ENCODE measurements around the gene RPTOR. TPM values are rescaled to one million over a fixed set of nuclear protein-coding genes. Genes with fewer than 3 reads are reported as not detected.
"Not testable (repeated sequence)": the region's sequence is repeated elsewhere in the genome, so short reads cannot be mapped to it uniquely, and the experiment has no call there.

Gene RPTOR, protein sequence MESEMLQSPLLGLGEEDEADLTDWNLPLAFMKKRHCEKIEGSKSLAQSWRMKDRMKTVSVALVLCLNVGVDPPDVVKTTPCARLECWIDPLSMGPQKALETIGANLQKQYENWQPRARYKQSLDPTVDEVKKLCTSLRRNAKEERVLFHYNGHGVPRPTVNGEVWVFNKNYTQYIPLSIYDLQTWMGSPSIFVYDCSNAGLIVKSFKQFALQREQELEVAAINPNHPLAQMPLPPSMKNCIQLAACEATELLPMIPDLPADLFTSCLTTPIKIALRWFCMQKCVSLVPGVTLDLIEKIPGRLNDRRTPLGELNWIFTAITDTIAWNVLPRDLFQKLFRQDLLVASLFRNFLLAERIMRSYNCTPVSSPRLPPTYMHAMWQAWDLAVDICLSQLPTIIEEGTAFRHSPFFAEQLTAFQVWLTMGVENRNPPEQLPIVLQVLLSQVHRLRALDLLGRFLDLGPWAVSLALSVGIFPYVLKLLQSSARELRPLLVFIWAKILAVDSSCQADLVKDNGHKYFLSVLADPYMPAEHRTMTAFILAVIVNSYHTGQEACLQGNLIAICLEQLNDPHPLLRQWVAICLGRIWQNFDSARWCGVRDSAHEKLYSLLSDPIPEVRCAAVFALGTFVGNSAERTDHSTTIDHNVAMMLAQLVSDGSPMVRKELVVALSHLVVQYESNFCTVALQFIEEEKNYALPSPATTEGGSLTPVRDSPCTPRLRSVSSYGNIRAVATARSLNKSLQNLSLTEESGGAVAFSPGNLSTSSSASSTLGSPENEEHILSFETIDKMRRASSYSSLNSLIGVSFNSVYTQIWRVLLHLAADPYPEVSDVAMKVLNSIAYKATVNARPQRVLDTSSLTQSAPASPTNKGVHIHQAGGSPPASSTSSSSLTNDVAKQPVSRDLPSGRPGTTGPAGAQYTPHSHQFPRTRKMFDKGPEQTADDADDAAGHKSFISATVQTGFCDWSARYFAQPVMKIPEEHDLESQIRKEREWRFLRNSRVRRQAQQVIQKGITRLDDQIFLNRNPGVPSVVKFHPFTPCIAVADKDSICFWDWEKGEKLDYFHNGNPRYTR (N-terminal part only)
- total RNA-seq: 19.0 TPM
- long read RNA-seq, partial matches to known transcripts: 24 of 34 reads
- long read RNA-seq, other reads (novel, unspliced or antisense): 9 of 34 reads

DNA sequence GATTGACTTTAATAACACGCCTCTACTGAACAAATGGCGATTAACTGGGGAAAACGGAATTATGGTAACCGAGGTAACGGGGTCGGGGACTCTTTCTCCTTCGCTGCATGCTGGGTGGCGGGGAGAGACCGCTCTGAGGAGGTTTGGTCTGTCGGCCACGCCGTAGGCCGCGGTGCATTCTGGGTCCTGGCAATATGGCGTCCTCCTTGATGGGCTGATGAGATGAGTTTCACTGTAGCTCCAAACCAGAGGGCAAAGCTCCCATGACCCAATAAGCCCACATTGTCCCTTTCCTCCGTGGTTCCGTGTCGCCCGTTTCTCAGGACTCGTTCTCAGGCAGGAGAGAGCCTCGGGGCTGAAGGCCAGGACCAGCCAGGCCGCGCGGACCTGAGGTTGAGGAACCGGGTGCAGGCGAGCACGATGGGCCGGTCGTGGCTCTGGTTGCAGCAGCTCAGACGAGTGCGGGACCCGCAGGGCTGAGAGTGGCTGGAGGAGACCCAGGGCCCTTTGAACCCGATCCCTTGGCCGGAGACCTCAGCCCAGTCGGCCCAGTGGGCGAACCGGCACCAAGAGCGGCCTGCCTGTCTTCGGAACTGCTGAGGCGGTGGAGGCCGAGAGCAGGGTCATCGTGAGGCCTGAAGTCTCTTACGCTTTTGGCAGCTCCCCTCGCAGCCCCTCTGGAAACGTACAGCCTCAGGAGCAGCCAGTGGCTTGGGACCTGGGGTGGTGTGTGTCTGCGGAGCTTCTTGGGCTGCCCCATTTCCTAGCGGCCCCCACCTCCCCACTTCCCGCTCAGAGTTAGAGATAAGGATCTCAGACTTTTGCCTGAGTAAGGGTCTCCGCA is at the start of gene RPTOR:
Gene RPTOR, plus strand, starts transcription at position 184 of the 844 bp plus-strand sequence. CDS start 792 bp downstream, outside the sequence.
- DNase-seq (peak; percentile 93), ATAC-seq (ENCODE audit: poor library complexity) (peak; percentile 100)
- intact Hi-C loops (cut with DNase I): no loop called here

DNA sequence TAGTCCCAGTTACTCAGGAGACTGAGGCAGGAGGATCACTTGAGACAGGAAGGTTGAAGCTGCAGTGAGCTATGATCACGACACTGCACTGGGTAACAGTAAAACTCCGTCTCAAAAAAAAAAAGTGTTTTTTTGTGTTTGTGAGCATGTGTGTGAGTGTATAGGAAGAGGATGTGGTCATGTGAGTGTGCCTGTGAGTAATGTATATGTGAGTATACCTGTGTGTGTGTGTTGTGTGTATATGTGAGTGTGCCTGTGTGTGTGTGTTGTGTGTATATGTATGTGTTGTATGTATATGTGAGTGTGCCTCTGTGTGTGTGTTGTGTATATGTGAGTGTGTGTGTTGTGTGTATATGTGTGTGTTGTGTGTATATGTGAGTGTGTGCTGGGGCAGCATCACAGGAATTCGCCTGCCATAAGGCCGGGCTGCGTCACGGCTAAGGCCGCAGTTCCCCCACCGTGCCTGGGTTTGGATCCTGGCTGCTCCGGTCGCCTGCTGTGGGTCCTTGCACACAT is 46.9 kb upstream of the RPTOR start:
- intact Hi-C loops (cut with DNase I): no loop called here
- ATAC-seq (ENCODE audit: poor library complexity): no peak
- no peak for DNase-seq

DNA sequence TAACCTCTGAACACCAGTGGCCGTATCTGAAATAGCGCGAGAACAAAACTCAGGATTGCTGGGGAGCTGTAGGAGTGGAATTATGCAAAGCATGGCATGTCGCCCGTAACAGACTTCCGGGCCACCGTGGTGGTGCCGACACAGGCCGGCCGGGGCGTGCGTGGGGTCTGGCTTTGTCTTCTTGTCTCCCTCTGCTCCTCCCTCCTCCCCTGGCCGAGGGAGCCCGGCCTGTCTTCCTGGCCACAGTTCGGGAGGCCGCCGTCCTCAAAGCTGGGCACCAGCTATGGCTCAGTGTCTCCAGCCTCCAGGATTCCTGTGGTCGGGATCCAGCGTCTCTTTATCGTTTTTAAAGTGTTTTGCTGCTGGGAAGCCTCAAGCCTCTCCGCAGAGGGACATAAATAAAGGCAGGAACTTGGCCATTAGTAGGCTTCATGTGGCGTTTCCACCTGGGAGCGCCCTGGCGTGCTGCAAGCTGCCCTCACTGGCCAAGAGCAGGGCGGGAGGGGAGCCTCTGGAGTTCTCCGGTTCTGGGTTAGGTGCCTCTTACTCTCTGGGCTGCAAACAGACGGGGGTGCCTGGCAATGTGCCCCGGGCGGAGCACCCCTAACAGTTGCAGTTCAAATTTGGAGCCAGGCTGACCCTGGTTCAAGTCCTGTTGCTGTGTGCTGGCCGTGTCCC is 46.3 kb upstream of the RPTOR start:
- intact Hi-C loops (cut with DNase I): no loop called here
- ATAC-seq (ENCODE audit: poor library complexity): peak; percentile 59
- peak; percentile 64 for DNase-seq

DNA sequence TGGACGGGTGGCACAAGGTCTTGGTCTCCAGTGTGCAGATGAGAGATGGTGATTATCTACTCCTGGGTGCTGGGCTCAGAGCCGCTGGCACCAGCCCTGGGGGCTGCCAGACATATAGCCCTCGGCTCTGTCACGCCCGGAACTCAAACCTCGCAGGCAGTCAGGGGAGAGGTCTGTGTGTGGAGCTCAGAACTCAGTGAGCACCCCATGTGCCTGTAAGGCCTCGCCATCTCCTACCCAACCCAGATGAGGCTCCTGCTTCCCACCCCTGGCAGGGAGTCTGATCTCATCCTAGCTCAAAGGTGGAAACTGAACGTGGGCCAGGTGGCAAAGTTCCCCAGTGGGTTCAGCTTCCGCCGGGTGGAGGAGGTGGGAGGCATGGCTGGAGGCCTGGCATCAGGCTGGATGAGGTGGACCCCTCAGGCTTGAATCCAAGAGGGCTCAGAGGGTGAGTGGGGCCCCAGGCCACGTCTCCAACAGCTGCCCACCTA is 45.7 kb upstream of the RPTOR start:
- intact Hi-C loops (cut with DNase I): no loop called here
- DNase-seq (peak; percentile 37), ATAC-seq (ENCODE audit: poor library complexity) (no peak)

DNA sequence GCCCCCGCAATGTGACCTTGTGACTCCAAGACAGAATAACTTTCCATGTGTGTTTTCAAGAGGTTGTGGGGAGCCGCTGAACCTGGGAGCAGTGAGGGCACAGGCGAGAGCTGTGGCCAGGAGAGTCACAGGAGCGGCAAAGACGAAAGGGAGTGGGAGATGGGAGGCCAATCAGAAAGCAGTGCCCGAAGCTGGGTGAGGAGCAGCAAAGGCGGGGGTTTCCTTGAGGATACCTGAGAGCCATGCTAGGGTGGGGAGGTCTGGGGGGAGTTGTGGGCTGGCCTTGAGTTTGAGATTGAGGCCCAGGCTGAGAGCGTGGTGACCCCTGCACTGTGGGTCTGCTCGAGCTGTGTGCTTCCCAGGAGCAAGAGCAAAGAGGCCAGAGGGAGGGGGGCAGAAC is 45.1 kb upstream of the RPTOR start:
- DNase-seq: peak; percentile 6

DNA sequence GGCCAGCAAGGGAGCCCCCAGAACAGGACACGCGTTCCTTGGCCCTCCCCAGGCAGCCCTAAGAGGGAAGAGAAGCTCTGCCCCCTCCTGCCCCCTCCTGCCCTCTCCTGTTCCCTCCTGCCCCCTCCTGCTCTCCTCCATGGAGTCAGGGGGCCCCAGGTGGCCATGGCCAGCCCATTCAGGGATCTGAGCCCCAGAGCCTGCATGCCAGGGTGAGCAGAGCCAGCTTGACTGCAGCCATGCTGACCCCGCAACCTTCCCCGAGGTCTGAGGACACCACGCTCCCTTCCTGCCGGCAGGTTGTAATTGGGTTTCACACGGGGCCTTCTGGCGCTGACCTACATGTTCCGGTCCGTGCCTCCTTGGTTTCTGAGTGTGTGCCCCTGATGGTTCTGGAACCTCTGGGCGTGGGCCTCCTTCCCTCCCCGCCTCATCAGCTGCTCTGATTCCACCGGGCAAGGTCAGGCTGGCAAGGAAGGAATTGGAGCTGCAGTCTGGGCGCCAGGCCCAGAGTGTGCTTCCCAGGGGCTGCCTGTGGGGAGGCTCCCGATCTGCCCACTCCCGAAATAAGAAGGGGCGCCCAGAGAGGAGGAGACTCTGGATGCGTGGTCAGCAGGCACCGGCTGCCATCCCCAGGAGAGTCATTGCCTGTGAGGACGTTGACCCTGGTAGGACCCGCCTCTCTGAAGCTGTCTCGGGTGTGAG is 44.5 kb upstream of the RPTOR start:
- ATAC-seq (ENCODE audit: poor library complexity): no peak
- DNase-seq: peak; percentile 26
- intact Hi-C loops (cut with DNase I): no loop called here

More for the DNA sequence above, 45.1 kb upstream of the RPTOR start:
- intact Hi-C loops (cut with DNase I): no loop called here
- no peak for ATAC-seq (ENCODE audit: poor library complexity)

DNA sequence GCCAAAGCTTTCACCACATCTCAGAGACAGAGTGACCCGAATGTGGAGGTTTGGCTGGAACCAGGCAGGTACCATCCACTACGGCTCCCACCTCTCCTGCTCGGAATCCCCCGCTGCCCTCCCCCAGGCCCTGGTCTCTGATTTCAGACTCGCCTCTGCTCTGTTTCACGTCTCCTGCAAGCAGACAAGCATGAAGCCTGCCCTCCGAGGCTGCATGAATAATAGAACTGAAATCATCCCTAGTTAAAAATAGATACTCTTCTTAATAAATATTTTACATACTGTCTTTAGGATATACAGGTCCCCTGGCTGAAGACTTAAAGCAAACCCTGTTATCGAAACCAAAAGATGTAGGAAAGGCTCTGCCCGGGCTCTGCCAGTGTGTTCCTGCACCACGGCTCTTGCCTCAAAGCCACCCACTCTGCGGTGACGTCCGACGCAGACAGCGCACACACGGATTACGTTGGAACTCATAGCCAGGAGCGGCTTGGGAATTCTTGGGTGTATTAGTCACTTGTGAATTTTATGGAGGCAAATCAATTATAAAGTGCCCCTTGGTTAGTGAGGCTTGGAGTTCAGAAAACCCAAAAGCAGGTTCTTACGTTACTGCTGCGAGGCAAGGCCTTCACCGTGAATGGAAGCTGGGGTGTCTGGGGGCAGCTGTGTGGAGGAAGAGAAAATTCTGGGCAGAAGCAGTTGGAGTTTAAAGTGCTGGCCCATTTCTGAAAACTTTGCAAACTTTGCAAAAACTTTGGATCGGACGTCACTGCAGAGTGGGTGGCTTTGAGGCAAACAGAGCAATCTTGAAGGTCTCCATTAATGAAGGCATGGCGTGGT is 42.7 kb upstream of the RPTOR start:
- intact Hi-C loops (cut with DNase I): no loop called here
- ATAC-seq (ENCODE audit: poor library complexity): no peak
- DNase-seq: peak; percentile 17

DNA sequence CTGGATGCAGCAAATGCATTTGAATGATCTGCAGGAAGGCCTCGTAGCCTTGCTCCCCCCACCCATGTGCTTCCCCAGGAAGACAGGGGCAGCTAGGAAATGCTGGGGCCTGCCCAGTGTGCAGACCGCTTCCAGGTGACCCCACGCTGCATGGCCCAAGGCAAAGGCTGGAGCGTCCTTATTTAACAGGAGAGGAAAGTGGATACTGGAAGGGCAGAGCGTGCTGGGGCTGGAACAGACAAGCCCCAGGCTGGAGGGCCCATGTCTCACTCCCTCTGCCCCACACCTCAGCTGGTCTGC is 42.1 kb upstream of the RPTOR start:
- peak; percentile 6 for DNase-seq
- intact Hi-C loops (cut with DNase I): no loop called here
- ATAC-seq (ENCODE audit: poor library complexity): no peak

DNA sequence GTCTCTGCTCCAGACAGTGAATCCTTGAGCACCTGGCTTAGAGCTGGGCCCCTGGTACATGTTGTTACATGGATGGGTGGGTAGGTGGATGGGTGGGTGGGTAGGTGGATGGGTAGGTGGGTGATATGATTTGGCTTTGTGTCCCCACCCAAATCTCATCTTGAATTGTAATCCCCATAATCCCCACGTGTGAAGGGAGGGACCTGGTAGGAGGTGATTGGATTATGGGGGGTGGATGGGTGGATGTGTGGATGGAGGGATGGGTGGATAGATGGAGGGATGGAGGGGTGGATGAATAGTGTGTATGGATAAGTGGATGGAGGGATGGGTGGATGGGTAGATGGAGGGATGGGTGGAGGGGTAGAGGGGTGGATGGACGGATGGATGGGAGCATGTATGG is 41.6 kb upstream of the RPTOR start:
- ATAC-seq (ENCODE audit: poor library complexity) (no peak), DNase-seq (no peak)
- intact Hi-C loops (cut with DNase I): no loop called here

DNA sequence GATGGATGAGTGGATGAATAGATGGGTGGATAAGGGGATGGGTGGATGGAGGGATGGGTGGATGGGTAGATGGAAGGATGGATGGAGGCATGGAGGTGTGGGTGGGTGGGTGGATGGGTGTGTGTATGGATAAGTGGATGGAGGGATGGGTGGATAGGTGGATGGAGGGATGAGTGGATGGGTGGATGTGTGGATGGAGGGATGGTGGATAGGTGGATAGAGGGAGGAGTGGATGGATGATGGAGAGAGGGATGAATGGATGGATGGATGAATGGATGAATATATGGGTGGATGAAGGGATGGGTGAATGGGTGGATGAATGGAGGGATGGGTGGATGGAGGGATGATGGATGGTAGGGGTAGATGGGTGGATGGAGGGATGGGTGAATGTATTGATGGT is 40.7 kb upstream of the RPTOR start:
- intact Hi-C loops (cut with DNase I): no loop called here
- ATAC-seq (ENCODE audit: poor library complexity) (no peak), DNase-seq (no peak)

DNA sequence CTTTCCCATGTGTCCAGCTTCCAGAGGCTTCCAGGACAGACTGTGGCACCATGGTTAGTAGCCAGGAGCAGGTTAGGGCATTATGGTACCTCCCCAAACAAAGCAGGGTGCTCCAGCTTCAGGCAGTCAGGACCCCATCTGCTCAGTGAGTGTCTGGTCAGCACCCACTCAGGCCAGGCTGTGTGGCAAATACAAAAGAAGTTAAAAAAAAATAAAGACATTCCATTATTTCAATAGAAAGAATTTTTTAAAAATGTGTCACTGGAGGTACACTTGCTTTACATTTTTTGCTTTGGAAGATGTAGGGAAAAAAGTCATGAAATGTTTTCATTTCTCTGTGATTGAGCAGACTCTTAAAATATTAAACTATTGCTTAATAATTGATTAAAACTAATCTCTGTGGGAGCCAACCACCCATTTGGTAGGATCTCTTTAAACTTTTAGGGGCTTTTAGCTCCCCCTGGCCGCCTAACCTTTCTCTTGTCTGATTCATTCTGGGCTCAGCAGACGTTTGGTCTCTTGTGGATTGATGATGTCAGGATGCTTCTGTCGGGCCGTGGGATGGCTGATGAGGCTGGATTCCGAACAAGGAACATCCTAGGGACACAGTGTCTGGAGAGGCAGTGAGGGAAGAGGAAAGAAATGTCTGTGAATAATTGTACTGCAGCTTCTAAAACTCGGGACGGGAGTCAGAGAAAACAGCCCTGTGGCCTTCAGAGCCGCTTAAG is 39.8 kb upstream of the RPTOR start:
- DNase-seq (no peak), ATAC-seq (ENCODE audit: poor library complexity) (no peak)
- intact Hi-C loops (cut with DNase I): no loop called here

DNA sequence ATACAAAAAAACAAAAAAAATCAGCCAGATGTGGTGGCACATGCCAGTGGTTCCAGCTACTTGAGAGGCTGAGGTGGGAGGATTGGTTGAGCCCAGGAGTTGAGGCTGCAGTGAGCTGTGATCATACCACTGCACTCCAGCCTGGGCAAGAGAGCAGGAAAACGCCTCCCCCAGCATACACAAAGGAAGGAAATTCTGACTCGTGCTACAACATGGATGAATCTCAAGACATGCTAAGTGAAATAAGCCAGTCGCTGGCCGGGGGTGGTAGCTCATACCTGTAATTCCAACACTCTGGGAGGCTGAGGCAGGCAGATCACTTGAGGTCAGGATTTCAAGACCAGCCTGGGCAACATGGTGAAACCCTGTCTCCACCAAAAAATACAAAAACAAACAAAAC is 37.5 kb upstream of the RPTOR start:
- DNase-seq; intact Hi-C loops (cut with DNase I); ATAC-seq (ENCODE audit: poor library complexity): not testable (repeated sequence)

DNA sequence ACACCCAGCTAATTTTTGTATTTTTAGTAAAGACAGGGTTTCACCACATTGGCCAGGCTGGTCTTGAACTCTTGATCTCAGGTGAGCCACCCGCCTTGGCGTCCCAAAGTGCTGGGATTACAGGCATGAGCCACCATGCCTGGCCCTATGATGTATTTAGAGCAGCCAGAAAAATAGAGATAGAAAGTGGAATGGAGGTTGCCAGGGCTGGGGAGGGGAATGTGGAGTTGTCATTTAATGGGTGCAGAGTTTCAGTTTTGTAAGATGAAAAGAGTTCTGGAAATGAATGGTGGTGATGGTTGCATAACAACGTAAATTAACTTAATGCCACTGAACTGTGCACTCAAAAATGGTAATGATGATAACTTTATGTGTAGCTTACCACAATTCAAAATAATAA is 36.7 kb upstream of the RPTOR start:
- ATAC-seq (ENCODE audit: poor library complexity): no peak
- DNase-seq: no peak
- intact Hi-C loops (cut with DNase I): no loop called here

DNA sequence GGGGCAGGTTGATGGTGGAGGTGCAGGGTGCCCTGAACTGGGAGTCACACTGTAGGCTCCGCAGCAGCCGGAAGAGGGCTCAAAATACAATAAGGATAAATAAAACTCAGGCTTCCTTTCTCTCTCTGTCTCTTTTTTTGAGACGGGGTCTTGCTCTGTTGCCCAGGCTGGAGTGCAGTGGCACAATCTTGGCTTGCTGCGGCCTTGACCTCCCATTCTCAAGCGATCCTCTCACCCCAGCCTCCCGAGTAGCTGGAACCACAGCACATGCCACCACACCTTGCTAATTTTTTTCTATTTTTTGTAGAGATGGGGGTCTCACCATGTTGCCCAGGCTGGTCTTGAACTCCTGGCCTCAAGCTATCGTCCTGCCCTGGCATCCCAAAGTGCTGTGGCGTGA is 35.3 kb upstream of the RPTOR start:
- intact Hi-C loops (cut with DNase I): no loop called here
- DNase-seq: peak; percentile 10
- no peak for ATAC-seq (ENCODE audit: poor library complexity)

DNA sequence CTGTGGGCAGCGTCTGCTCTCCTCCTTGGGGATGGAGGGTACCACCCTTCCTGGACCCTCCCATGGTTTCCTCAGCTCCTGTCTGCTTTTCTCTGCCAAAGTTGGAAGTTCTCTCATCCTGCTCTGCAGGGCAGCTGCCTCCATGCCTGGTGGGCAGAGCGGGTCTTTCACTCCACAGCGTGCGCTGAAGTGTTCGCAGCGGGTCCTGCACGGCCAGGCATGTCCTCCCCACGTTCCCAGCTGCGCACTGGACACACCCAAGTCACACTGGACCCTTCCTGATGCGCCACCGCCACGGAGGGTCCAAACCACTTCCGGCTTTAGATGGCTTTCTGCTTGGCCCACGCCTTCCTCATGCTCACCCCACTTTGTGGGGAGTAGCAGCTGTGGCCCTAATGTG is 34.5 kb upstream of the RPTOR start:
- DNase-seq: peak; percentile 8
- ATAC-seq (ENCODE audit: poor library complexity): no peak
- intact Hi-C loops (cut with DNase I): no loop called here

DNA sequence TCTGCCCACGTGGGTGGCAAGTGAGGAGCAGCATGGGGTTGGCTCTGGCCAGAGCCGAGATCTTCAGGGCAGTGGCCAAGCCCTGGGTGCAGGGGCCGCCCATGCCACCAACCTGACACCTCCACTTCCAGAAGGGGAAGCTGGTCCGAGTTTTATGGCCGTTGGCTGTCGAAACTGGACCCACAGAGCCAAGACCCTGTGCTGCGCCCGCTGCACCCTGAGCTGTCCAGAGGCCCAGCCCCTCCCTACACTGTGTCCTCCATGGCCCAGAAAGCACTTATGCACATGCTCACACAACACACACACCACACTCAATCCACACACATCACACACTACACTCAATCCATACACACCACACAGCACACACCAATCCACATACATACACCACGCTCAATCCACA is 33.9 kb upstream of the RPTOR start:
- DNase-seq (peak; percentile 16), ATAC-seq (ENCODE audit: poor library complexity) (no peak)
- intact Hi-C loops (cut with DNase I): no loop called here

Data from Right ventricle myocardium superior (tissue), 1 donor.